ENCODE data around the gene CDH23.

Gene CDH23

GRCh38 chr10:71413581-71413980 lies 16.9 kb downstream of the CDH23 start:
- H3K27me3 ChIP-seq (ENCODE audit: control insufficient read depth in 2 of 2, insufficient read depth in 2 of 2, low read length in 2 of 2): no peaks in the 10 kb centered on the region
- no peaks in the 10 kb centered on the region for H3K9me3 ChIP-seq (ENCODE audit: control insufficient read depth in 2 of 2, low read length in 2 of 2)
- H3K4me1 ChIP-seq (ENCODE audit: control insufficient read depth in 2 of 2, insufficient read depth in 2 of 2, low read length in 2 of 2): no peaks in the 10 kb centered on the region
- no peak overlapping the region for H3K4me3 ChIP-seq (ENCODE audit: low read length in 2 of 2)
- no peaks in the 10 kb centered on the region for H3K36me3 ChIP-seq (ENCODE audit: control insufficient read depth in 2 of 2, insufficient read depth in 2 of 2, low read length in 2 of 2)
- H3K27ac ChIP-seq (ENCODE audit: low read depth in 2 of 2, low read length in 2 of 2): no peak overlapping the region
- no peak overlapping the region for H3K9ac ChIP-seq (ENCODE audit: low read depth in 1 of 2, low read length in 2 of 2)

DNA sequence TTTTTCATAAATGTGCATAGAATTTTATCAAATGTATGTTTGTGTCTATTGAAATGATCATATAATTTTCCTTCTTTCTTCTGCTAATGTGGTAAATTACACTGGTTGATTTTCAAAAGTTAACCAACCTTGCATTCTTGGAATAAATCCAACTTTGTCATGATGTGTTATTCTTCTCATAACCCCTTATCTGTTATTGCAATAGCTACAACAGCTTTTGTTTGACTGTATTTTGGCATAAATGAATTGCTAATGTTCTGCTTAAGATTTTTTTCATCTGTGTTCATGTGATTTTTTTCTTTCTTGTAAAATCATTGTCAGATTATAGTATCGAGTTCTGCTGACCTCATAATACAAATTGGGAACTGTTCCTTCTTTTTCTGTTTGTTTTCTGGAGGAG lies 17.6 kb downstream of the CDH23 start:
- Histone ChIP-seq H3K36me3 (ENCODE audit: control insufficient read depth in 2 of 2, insufficient read depth in 2 of 2, low read length in 2 of 2) (no peaks in the 10 kb centered on the region), H3K27ac (ENCODE audit: low read depth in 2 of 2, low read length in 2 of 2) (no peak overlapping the region), H3K27me3 (ENCODE audit: control insufficient read depth in 2 of 2, insufficient read depth in 2 of 2, low read length in 2 of 2) (no peaks in the 10 kb centered on the region), H3K4me3 (ENCODE audit: low read length in 2 of 2) (no peak overlapping the region), H3K9ac (ENCODE audit: low read depth in 1 of 2, low read length in 2 of 2) (no peak overlapping the region), H3K9me3 (ENCODE audit: control insufficient read depth in 2 of 2, low read length in 2 of 2) (no peaks in the 10 kb centered on the region), H3K4me1 (ENCODE audit: control insufficient read depth in 2 of 2, insufficient read depth in 2 of 2, low read length in 2 of 2) (no peaks in the 10 kb centered on the region)

DNA sequence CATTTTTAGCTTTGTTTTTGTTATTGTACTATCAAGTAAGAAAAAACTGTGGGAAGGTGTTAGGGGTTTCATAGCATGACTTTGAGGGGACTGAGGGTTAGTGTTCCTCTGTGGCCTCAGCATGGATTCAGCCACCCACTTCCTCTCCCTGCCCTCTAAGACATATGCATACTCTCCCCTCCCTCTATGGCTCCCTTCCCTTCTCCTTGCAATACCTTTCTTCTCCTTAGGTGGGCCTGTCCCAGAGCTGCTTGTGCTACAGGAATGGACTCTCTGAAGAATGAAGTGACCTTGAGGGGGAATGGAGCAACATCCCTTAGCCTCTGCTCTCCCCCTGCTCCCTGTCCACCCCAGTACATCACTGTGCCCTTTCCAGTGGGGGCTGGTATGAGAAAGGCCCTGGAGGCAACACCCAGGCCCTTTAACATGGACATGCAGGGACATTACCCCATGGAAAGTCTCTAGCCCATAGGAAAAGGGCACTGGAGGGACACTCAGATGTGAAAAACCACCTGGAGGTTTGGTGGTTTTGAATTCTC lies 22.4 kb downstream of the CDH23 start:
- Histone ChIP-seq H3K36me3 (ENCODE audit: control insufficient read depth in 2 of 2, insufficient read depth in 2 of 2, low read length in 2 of 2) (no peaks in the 10 kb centered on the region), H3K27me3 (ENCODE audit: control insufficient read depth in 2 of 2, insufficient read depth in 2 of 2, low read length in 2 of 2) (no peaks in the 10 kb centered on the region), H3K27ac (ENCODE audit: low read depth in 2 of 2, low read length in 2 of 2) (no peak overlapping the region), H3K4me1 (ENCODE audit: control insufficient read depth in 2 of 2, insufficient read depth in 2 of 2, low read length in 2 of 2) (no peaks in the 10 kb centered on the region), H3K9ac (ENCODE audit: low read depth in 1 of 2, low read length in 2 of 2) (no peak overlapping the region), H3K9me3 (ENCODE audit: control insufficient read depth in 2 of 2, low read length in 2 of 2) (no peaks in the 10 kb centered on the region), H3K4me3 (ENCODE audit: low read length in 2 of 2) (no peak overlapping the region)

DNA sequence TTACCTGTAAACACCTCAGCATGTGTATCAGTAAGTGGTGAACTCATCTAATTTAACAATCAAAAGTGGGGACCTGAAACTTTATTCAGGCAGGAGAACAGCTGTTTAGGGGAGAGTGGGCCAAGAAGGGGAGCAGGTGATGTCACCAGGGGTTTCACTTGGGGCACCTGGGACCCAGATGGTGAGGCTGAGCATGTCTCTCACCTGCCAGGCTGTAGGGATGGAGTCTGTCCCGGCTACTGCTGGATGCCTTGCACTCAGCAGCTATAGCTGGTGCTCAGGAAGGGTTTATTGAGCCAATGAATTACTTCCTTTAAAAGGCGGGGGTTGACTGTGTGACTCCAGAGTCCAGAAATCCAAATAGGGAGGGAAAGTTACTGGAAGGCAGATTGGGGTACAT lies 23.0 kb downstream of the CDH23 start:
- Histone ChIP-seq H3K27ac (ENCODE audit: low read depth in 2 of 2, low read length in 2 of 2) (no peak overlapping the region), H3K4me3 (ENCODE audit: low read length in 2 of 2) (no peak overlapping the region), H3K36me3 (ENCODE audit: control insufficient read depth in 2 of 2, insufficient read depth in 2 of 2, low read length in 2 of 2) (no peaks in the 10 kb centered on the region), H3K4me1 (ENCODE audit: control insufficient read depth in 2 of 2, insufficient read depth in 2 of 2, low read length in 2 of 2) (no peaks in the 10 kb centered on the region), H3K9me3 (ENCODE audit: control insufficient read depth in 2 of 2, low read length in 2 of 2) (no peaks in the 10 kb centered on the region), H3K27me3 (ENCODE audit: control insufficient read depth in 2 of 2, insufficient read depth in 2 of 2, low read length in 2 of 2) (no peaks in the 10 kb centered on the region), H3K9ac (ENCODE audit: low read depth in 1 of 2, low read length in 2 of 2) (no peak overlapping the region)

GRCh38 chr10:71421075-71421434 lies 24.3 kb downstream of the CDH23 start:
- Histone ChIP-seq H3K4me1 (ENCODE audit: control insufficient read depth in 2 of 2, insufficient read depth in 2 of 2, low read length in 2 of 2) (no peaks in the 10 kb centered on the region), H3K27ac (ENCODE audit: low read depth in 2 of 2, low read length in 2 of 2) (no peak overlapping the region), H3K9ac (ENCODE audit: low read depth in 1 of 2, low read length in 2 of 2) (no peak overlapping the region), H3K4me3 (ENCODE audit: low read length in 2 of 2) (no peak overlapping the region), H3K9me3 (ENCODE audit: control insufficient read depth in 2 of 2, low read length in 2 of 2) (no peaks in the 10 kb centered on the region), H3K36me3 (ENCODE audit: control insufficient read depth in 2 of 2, insufficient read depth in 2 of 2, low read length in 2 of 2) (no peaks in the 10 kb centered on the region), H3K27me3 (ENCODE audit: control insufficient read depth in 2 of 2, insufficient read depth in 2 of 2, low read length in 2 of 2) (no peaks in the 10 kb centered on the region)

DNA sequence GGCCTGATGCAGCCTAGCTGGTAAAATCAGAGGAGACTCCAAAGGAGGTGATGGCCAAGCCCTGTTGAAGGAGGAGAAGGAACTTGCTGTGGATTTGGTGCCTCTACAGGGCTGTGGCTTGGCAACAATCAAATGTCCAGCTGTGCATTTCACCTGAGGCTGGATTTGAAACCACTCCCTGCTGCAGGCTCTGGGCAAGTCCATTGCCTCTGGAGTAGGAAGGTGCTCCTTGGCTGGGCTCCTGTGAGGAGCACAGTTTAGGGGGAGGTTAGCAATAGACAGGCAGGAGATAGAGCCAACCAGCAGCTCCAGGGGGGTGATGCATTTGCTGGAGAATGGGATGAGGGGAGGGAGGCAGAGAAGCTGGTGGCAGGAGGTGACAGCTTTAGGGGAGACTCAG lies 26.5 kb downstream of the CDH23 start:
- no peak overlapping the region for H3K27ac ChIP-seq (ENCODE audit: low read depth in 2 of 2, low read length in 2 of 2)
- no peaks in the 10 kb centered on the region for H3K27me3 ChIP-seq (ENCODE audit: control insufficient read depth in 2 of 2, insufficient read depth in 2 of 2, low read length in 2 of 2)
- H3K9me3 ChIP-seq (ENCODE audit: control insufficient read depth in 2 of 2, low read length in 2 of 2): no peaks in the 10 kb centered on the region
- H3K36me3 ChIP-seq (ENCODE audit: control insufficient read depth in 2 of 2, insufficient read depth in 2 of 2, low read length in 2 of 2): no peaks in the 10 kb centered on the region
- H3K4me1 ChIP-seq (ENCODE audit: control insufficient read depth in 2 of 2, insufficient read depth in 2 of 2, low read length in 2 of 2): no peaks in the 10 kb centered on the region
- no peak overlapping the region for H3K4me3 ChIP-seq (ENCODE audit: low read length in 2 of 2)
- no peak overlapping the region for H3K9ac ChIP-seq (ENCODE audit: low read depth in 1 of 2, low read length in 2 of 2)

GRCh38 chr10:71423901-71424300 lies 27.2 kb downstream of the CDH23 start:
- no peaks in the 10 kb centered on the region for H3K36me3 ChIP-seq (ENCODE audit: control insufficient read depth in 2 of 2, insufficient read depth in 2 of 2, low read length in 2 of 2)
- H3K4me3 ChIP-seq (ENCODE audit: low read length in 2 of 2): no peak overlapping the region
- H3K4me1 ChIP-seq (ENCODE audit: control insufficient read depth in 2 of 2, insufficient read depth in 2 of 2, low read length in 2 of 2): no peaks in the 10 kb centered on the region

DNA sequence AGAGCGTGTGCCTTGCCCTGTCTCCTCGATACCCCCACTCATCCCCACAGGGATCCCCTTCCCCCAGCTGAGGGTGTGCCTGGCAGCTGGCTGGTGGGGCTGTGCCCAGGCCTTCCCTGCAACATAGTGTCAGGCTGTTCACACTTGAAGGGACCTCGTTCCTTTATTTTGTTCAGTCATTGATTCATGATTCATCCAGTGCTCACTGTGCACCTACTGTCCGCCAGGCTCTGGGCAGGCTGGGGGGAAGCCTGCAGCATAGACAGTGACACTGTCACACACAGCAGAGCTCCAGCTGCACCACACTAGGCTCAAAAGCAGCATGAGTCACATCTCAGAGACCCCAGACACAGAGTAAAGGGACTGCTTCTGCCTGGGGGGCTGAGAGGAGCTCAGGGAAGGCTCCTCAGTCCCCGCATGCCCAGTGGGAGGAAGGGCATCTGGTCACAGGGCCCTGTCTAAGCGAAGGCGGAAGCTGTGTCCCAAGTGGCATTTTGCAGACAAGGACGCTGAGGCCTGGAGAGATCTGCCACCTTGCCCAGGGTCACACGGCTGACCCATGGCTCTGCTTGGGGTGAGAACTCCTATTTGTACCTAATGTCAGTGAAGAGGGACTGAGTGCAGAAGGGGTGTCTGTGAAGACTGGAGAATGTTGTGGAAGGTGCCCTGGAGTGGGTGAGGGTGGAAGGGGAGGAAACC lies 27.9 kb downstream of the CDH23 start:
- Histone ChIP-seq H3K9ac (ENCODE audit: low read depth in 1 of 2, low read length in 2 of 2) (no peak overlapping the region), H3K4me3 (ENCODE audit: low read length in 2 of 2) (no peak overlapping the region), H3K36me3 (ENCODE audit: control insufficient read depth in 2 of 2, insufficient read depth in 2 of 2, low read length in 2 of 2) (no peaks in the 10 kb centered on the region), H3K9me3 (ENCODE audit: control insufficient read depth in 2 of 2, low read length in 2 of 2) (no peaks in the 10 kb centered on the region), H3K4me1 (ENCODE audit: control insufficient read depth in 2 of 2, insufficient read depth in 2 of 2, low read length in 2 of 2) (no peaks in the 10 kb centered on the region), H3K27me3 (ENCODE audit: control insufficient read depth in 2 of 2, insufficient read depth in 2 of 2, low read length in 2 of 2) (no peaks in the 10 kb centered on the region), H3K27ac (ENCODE audit: low read depth in 2 of 2, low read length in 2 of 2) (no peak overlapping the region)

More at GRCh38 chr10:71423901-71424300, 27.2 kb downstream of the CDH23 start:
- no peaks in the 10 kb centered on the region for H3K27me3 ChIP-seq (ENCODE audit: control insufficient read depth in 2 of 2, insufficient read depth in 2 of 2, low read length in 2 of 2)
- no peak overlapping the region for H3K9ac ChIP-seq (ENCODE audit: low read depth in 1 of 2, low read length in 2 of 2)
- no peaks in the 10 kb centered on the region for H3K9me3 ChIP-seq (ENCODE audit: control insufficient read depth in 2 of 2, low read length in 2 of 2)
- H3K27ac ChIP-seq (ENCODE audit: low read depth in 2 of 2, low read length in 2 of 2): no peak overlapping the region

GRCh38 chr10:71426058-71426605 lies 29.4 kb downstream of the CDH23 start:
- no peaks in the 10 kb centered on the region for H3K36me3 ChIP-seq (ENCODE audit: control insufficient read depth in 2 of 2, insufficient read depth in 2 of 2, low read length in 2 of 2)
- no peaks in the 10 kb centered on the region for H3K4me1 ChIP-seq (ENCODE audit: control insufficient read depth in 2 of 2, insufficient read depth in 2 of 2, low read length in 2 of 2)
- no peak overlapping the region for H3K4me3 ChIP-seq (ENCODE audit: low read length in 2 of 2)
- H3K9ac ChIP-seq (ENCODE audit: low read depth in 1 of 2, low read length in 2 of 2): no peak overlapping the region
- H3K27me3 ChIP-seq (ENCODE audit: control insufficient read depth in 2 of 2, insufficient read depth in 2 of 2, low read length in 2 of 2): no peaks in the 10 kb centered on the region
- no peaks in the 10 kb centered on the region for H3K9me3 ChIP-seq (ENCODE audit: control insufficient read depth in 2 of 2, low read length in 2 of 2)
- no peak overlapping the region for H3K27ac ChIP-seq (ENCODE audit: low read depth in 2 of 2, low read length in 2 of 2)

DNA sequence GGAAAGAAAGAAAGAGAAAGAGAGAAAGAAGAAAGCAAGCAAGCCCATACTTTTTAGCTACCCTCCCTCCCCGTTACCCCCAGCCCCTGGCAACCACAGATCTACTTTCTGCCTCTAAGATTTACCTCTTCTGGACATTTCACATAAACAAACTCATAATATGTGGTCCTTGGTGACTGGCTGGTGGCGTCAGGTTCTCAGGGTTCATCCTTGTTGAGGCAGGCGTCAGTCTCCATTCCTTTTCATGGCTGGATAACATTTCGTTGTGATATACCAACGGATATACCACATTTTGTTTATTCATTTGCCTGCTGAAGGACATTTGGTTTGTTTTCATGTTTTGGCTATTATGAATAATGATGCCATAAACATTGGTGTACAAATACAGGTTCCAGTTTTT lies 30.5 kb downstream of the CDH23 start:
- no peaks in the 10 kb centered on the region for H3K4me1 ChIP-seq (ENCODE audit: control insufficient read depth in 2 of 2, insufficient read depth in 2 of 2, low read length in 2 of 2)
- H3K36me3 ChIP-seq (ENCODE audit: control insufficient read depth in 2 of 2, insufficient read depth in 2 of 2, low read length in 2 of 2): no peaks in the 10 kb centered on the region
- no peaks in the 10 kb centered on the region for H3K9me3 ChIP-seq (ENCODE audit: control insufficient read depth in 2 of 2, low read length in 2 of 2)
- no peak overlapping the region for H3K9ac ChIP-seq (ENCODE audit: low read depth in 1 of 2, low read length in 2 of 2)
- no peaks in the 10 kb centered on the region for H3K27me3 ChIP-seq (ENCODE audit: control insufficient read depth in 2 of 2, insufficient read depth in 2 of 2, low read length in 2 of 2)
- H3K4me3 ChIP-seq (ENCODE audit: low read length in 2 of 2): no peak overlapping the region
- no peak overlapping the region for H3K27ac ChIP-seq (ENCODE audit: low read depth in 2 of 2, low read length in 2 of 2)
